NCI-H187 (cell line): ENCODE data around the gene LVRN.
"Not testable (repeated sequence)": the region's sequence is repeated elsewhere in the genome, so short reads cannot be mapped to it uniquely, and the experiment has no call there.

Source experiments
- DNase-seq, 2 experiments: peaks; one replicate each; lab custom pipeline; 2025; lab: John Stamatoyannopoulos, UW

Gene LVRN, protein sequence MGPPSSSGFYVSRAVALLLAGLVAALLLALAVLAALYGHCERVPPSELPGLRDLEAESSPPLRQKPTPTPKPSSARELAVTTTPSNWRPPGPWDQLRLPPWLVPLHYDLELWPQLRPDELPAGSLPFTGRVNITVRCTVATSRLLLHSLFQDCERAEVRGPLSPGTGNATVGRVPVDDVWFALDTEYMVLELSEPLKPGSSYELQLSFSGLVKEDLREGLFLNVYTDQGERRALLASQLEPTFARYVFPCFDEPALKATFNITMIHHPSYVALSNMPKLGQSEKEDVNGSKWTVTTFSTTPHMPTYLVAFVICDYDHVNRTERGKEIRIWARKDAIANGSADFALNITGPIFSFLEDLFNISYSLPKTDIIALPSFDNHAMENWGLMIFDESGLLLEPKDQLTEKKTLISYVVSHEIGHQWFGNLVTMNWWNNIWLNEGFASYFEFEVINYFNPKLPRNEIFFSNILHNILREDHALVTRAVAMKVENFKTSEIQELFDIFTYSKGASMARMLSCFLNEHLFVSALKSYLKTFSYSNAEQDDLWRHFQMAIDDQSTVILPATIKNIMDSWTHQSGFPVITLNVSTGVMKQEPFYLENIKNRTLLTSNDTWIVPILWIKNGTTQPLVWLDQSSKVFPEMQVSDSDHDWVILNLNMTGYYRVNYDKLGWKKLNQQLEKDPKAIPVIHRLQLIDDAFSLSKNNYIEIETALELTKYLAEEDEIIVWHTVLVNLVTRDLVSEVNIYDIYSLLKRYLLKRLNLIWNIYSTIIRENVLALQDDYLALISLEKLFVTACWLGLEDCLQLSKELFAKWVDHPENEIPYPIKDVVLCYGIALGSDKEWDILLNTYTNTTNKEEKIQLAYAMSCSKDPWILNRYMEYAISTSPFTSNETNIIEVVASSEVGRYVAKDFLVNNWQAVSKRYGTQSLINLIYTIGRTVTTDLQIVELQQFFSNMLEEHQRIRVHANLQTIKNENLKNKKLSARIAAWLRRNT

GRCh38 chr5:115962239-115962564, at the start of gene LVRN:
TSS of gene LVRN (plus strand) at chr5:115962475. CDS start at chr5:115962618, 143 bp downstream.
- DNase-seq, result no peak

GRCh38 chr5:115913623-115914400, 48.5 kb upstream of the LVRN start:
- DNase-seq, result not testable (repeated sequence)

DNA sequence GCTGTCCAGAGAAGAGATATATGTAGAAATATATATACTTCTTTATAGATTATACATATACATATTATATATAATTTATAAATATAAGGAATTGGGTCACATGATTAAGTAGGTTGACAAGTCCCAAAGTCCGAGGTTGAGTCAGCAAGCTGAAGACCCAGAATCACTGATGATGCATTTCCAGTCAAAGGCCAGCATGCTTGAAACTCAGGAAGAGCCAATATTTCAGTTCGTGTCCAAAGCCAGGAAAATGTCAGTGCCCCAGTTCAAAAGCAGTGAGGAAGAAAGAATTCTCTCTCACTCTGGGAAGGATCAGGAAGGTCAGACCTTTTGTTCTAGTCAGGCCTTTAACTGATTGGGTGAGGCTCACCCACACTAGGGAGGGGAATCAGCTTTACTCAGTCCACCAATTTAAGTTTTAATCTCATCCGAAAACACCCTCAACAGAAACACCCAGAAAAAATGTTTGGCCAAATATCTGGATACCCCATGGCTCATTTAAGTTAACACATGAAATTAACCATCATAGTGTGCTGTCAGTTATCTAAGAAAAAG, 42.0 kb upstream of the LVRN start:
- no peak for DNase-seq

GRCh38 chr5:115928578-115929407, 33.5 kb upstream of the LVRN start:
- DNase-seq, result not testable (repeated sequence)

DNA sequence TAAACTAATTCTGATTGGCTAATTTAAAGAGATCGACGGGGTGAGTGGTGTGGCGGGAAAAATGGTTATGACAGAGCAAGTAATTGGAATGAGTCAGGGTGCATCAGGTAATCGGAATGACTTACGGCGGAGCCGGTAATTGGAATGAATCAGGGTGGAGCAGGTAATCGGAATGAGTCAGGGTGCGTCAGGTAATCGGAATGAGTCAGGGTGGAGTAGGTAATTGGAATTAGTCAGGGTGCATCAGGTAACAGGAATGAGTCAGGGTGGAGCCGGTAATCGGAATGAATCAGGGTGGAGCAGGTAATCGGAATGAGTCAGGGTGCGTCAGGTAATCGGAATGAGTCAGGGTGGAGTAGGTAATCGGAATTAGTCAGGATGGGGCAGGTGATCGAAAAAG, 32.1 kb upstream of the LVRN start:
- DNase-seq, result not testable (repeated sequence)

DNA sequence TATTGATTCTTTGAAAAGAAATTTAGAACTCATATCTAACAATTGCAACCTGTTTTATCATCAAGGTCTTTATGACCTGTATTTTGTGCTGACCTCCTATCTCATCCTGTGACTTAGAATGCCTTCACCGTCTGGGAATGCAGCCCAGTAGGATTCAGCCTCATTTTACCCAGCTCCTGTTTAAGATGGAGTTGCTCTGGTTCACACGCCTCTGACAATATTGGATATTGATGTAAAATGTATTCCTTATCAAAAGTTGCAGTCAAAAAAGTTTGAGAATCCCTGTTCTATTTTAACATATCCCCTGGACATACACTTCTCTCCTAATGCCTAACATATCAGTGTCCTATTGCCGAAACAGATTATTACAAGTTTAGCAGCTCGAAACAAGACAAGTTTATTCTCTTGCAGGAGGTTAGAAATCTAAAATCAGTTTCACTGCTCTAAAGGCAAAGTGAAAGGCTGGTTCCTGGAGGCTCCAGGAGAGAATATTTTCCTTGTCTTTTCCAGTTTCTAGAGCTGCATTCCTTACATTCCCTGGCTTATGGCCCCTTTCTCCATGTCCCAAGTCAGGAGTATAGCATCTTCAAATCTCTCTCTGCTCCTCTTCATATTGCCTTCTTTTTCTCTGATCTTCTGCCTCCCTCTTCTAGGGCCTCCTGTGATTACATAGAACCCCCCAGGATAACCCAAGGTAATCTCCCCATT, 31.5 kb upstream of the LVRN start:
- DNase-seq, result no peak

GRCh38 chr5:115932991-115933390, 29.3 kb upstream of the LVRN start:
- DNase-seq, result no peak

GRCh38 chr5:115934388-115934974, 27.8 kb upstream of the LVRN start:
- DNase-seq, result no peak

GRCh38 chr5:115936031-115936430, 26.2 kb upstream of the LVRN start:
- no peak for DNase-seq

- DNase-seq, result no peak
These were observed 23.2 kb upstream of the LVRN start for GRCh38 chr5:115939059-115939458.

DNA sequence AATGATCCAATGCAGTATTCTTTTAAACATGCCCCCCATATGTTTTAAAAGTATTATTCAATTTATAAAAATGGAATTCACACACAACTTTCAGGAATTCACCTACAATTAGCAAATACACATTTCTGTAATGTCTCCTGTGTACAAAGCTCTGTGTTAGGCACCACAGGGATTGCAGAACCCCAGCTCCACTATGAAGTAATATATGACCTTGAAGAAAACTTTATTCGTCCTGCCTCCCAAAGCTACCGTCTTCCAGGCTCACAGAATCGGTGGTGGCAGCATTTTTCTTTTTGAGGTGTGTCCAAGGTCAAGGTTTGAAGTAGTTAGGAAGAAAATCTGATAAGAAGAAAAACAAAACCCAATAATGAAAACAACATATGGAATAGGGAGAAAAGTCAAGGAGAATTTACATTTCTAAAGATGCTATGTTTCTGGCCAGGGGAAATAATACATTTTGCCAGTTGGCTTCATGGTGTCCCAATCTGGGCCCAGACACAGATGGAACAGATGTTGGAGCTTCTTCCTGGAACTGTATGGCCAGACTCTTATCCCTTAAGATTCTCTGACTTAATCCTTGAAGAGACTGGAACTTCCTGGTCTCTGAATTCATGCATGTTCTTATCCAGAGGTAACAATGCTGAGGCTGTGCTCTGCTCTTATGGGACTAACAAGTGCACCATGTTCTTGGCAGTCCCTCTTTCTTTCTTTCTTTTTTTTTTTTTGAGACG, 22.0 kb upstream of the LVRN start:
- DNase-seq, result no peak

GRCh38 chr5:115941051-115941675, 21.1 kb upstream of the LVRN start:
- DNase-seq, result no peak

DNA sequence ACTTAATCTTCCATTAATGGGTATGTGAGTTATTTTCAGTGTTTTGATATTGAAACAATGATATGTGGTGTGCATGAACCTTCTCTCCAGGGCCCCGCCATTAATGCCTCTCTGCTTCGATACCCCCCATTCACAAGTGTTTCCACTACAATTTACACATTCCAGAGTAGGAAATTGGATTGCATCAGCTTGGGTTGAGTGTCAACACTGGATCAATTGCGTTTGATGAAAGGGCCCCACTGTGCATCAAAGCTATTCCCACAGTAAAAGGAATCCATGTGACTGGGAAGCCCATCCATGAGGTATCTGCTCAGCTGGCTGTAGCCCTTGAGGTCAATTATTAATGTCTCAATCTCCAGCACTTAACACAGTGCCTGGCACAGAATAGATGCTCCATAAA, 17.8 kb upstream of the LVRN start:
- DNase-seq, result no peak

DNA sequence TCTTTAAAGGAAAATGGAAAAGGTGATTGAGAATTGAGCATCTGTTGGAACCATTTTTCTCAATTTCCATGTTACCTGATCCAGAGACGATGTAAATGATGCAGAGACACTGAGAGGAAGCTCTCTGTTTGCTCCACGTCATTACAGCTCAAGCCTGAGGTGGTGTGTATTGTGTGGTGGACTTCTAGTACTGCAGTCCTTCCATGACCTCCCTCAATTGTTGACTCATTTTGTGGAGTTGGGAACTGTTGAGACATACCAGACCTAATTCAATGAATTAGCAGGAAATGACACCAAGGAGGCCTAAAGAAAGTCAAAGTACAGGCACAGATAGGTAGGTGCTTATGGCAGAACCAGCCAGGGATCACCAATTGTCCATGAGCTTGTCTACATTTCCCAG, 15.6 kb upstream of the LVRN start:
- no peak for DNase-seq

DNA sequence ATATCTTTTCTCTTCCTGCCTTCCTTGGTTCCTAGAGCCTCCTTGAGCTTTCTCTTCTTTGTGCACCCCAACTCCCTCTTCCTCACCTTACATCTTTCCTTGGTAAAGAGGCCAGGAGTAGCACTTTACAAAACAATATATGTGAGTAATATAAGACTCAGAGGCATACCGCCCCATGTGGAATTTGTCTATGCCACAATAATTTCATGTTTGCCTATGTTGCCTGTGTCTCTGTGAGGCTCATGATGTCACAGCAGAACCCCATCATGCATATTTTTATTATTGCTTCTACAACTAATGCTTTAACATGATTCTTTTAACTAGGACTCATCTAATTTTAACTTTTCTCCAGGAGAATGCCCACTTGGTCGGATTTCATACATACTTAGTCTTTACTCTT, 15.0 kb upstream of the LVRN start:
- DNase-seq, result no peak

DNA sequence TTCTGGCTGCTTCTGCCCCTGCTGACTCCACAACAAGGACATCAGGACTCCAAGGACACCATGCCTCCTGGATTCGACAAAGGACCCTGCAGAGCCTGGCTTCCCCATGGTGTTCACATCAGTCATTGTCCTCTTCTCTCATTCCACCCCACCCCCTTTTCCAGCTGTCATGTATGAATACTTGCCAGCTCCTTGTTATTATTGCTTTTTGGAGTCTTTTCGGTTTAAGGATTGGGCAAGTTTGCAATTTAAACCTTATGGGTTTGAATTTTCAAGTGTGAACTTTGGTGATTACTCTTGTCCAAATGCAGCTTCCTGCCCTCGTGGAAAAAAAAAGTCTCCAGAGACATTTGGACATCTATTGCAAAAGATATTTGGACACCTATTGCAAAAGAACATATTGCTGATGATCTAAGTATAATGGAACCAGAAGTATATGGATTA, 14.2 kb upstream of the LVRN start:
- DNase-seq, result no peak

- no peak for DNase-seq
These were observed 13.2 kb upstream of the LVRN start for GRCh38 chr5:115949096-115949495.

DNA sequence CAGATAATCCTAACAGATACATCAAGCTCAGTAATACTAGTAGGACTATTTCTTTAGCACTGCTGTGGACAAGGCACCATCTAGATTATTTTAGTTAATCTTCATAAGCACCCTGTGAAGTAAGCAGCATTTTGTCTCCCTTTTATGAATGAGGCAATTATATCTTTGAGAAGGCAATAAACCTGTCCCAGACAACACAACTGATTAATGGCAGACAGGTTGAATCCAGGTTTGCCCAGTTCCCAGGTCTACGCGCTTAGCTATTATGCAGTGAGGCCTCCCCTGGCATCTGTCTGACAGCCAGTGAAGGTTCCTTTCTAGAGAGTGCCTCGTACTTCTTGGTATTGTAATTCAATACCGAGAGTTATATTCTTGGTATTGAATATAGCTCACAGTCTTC, 9.7 kb upstream of the LVRN start:
- no peak for DNase-seq

GRCh38 chr5:115954144-115954543, 8.1 kb upstream of the LVRN start:
- no peak for DNase-seq
